K562 (cell line): ENCODE data around the gene C3orf85. TPM values are rescaled to one million over a fixed set of nuclear protein-coding genes. Genes with fewer than 3 reads are reported as not detected.

Experiments
- ATAC-seq: fragments of 200-7000 bp; cut with Tn5 transposase; 3 replicates; pipeline ENCODE4 v1.9.1; 2020; ENCODE audit warnings: moderate library complexity
- BruUV-seq: library from RNA; stranded (reverse); fragments of 400-500 nt; replicated peaks from 2 replicates; lab custom pipeline; 2021; lab: Mats Ljungman, UMichigan
- CTCF ChIA-PET: fragments of 300-600 bp; formaldehyde crosslinking; extraction: SDS; loops from one replicate; lab custom pipeline; 2021; ENCODE audit warnings: low intra/inter-chr PET ratio; lab: Yijun Ruan, JAX
- POLR2A ChIA-PET: fragments of 300-600, 350-650 bp; sonication (Branson Sonifier 250); formaldehyde crosslinking; extraction: SDS; loops from one replicate; lab custom pipeline; 2021; ENCODE audit warnings: antibody characterized with exemption, inconsistent platforms; lab: Yijun Ruan, JAX
- DNase-seq, 4 experiments: peaks; one replicate each; pipeline versions ENCODE4 v3.0.0 to v3.0.0-alpha.2; 2011 to 2018; ENCODE audit warnings: low spot score in 3 of 4, mixed read lengths in 3 of 4; ENCODE audit errors: extremely low read depth in 1 of 4
- FAIRE-seq: peaks from 2 replicates; lab custom pipeline; 2011; peaks lifted over from hg19 to GRCh38; lab: Jason Lieb, UNC
- H2AFZ ChIP-seq: 2 replicates; pipeline ENCODE4 v1.6.0; 2011; ENCODE audit warnings: low read depth, low read length, control low read depth, inconsistent platforms
- H3K27ac ChIP-seq: fragments of 200-600 bp; 3 replicates; pipeline ENCODE4 v1.8.0; 2011; ENCODE audit warnings: low read depth, mild to moderate bottlenecking, control low read depth, inconsistent platforms, low read length, moderate library complexity, mixed read lengths; ENCODE audit errors: extremely low read depth
- H3K27me3 ChIP-seq, 2 experiments: fragments of 300-600 bp in 1 of 2; 2 replicates in 1 of 2; 3 replicates in 1 of 2; pipeline versions ENCODE4 v1.6.0 to v1.8.0; 2011; ENCODE audit warnings: inconsistent platforms in 2 of 2, low read length in 2 of 2, mild to moderate bottlenecking in 1 of 2, mixed read lengths in 1 of 2, moderate library complexity in 1 of 2; ENCODE audit not compliant: control insufficient read depth in 2 of 2, insufficient read depth in 2 of 2
- H3K36me3 ChIP-seq: fragments of 300-600 bp; 3 replicates; pipeline ENCODE4 v1.8.0; 2011; ENCODE audit warnings: mild to moderate bottlenecking, low read length, inconsistent platforms; ENCODE audit not compliant: control insufficient read depth, insufficient read depth
- H3K4me1 ChIP-seq, 2 experiments: fragments of 200-600 bp in 1 of 2; replicated peaks in 1 of 2; 2 replicates in 1 of 2; 3 replicates in 1 of 2; pipeline versions ENCODE4 v1.5.1 to v1.8.0; 2011; ENCODE audit warnings: inconsistent platforms in 2 of 2, low read length in 2 of 2, mild to moderate bottlenecking in 1 of 2, mixed read lengths in 1 of 2, moderate library complexity in 1 of 2; ENCODE audit not compliant: control insufficient read depth in 2 of 2, insufficient read depth in 2 of 2
- H3K4me2 ChIP-seq: 2 replicates; pipeline ENCODE4 v1.6.1; 2011; ENCODE audit warnings: low read length, control low read depth, inconsistent platforms, mixed read lengths; ENCODE audit not compliant: insufficient read depth
- H3K4me3 ChIP-seq: fragments of 200-600 bp; sonication (generic), shearing (Covaris generic); 2 replicates; pipeline ENCODE4 v1.5.1; 2016; ENCODE audit warnings: control low read depth, inconsistent platforms
- H3K79me2 ChIP-seq: fragments of 200-600 bp; 3 replicates; pipeline ENCODE4 v1.8.0; 2011; ENCODE audit warnings: low read length, inconsistent platforms; ENCODE audit not compliant: control insufficient read depth, insufficient read depth
- H3K9ac ChIP-seq, 2 experiments: 2 replicates each; pipeline versions ENCODE4 v1.6.0 to v1.6.1; 2011; ENCODE audit warnings: low read depth in 2 of 2, low read length in 2 of 2, control low read depth in 1 of 2, inconsistent platforms in 1 of 2, mild to moderate bottlenecking in 1 of 2, mixed read lengths in 1 of 2; ENCODE audit not compliant: insufficient read depth in 1 of 2
- H3K9me1 ChIP-seq: one replicate; pipeline ENCODE4 v1.6.0; 2011; ENCODE audit warnings: inconsistent platforms, mild to moderate bottlenecking, low read length, moderate library complexity; ENCODE audit not compliant: control insufficient read depth, insufficient read depth
- H3K9me3 ChIP-seq: replicated peaks from 2 replicates; pipeline ENCODE4 v1.5.1; 2011; ENCODE audit warnings: low read depth, low read length, inconsistent platforms; ENCODE audit not compliant: control insufficient read depth, insufficient read depth
- H4K20me1 ChIP-seq: replicated peaks from 2 replicates; pipeline ENCODE4 v1.6.1; 2011; ENCODE audit warnings: low read length, inconsistent platforms, mixed read lengths; ENCODE audit not compliant: control insufficient read depth, insufficient read depth
- ARHGAP35 ChIP-seq: fragments of 450-650 bp; IDR thresholded peaks from 2 replicates; pipeline ENCODE4 v1.6.1; 2018; ENCODE audit not compliant: partially characterized antibody
- ARID3A ChIP-seq: IDR thresholded peaks from 2 replicates; pipeline ENCODE4 v1.6.1; 2012; ENCODE audit warnings: low read depth, low read length, improper control_type of control experiment, borderline replicate concordance
- CXXC5 ChIP-seq: fragments of 250-450 bp; sonication (Bioruptor Pico); IDR thresholded peaks from 2 replicates; pipeline ENCODE4 v1.8.0; 2022; ENCODE audit warnings: inconsistent platforms, mild to moderate bottlenecking, moderate library complexity
- GABPB2 ChIP-seq: fragments of 250-450 bp; sonication (Bioruptor Pico); conservative IDR thresholded peaks from 2 replicates; pipeline ENCODE4 v1.5.1; 2021; ENCODE audit warnings: mild to moderate bottlenecking
- GTF2F1 ChIP-seq: IDR thresholded peaks from 2 replicates; pipeline ENCODE4 v1.6.1; 2011; ENCODE audit warnings: low read depth, low read length, improper control_type of control experiment
- HDAC2 ChIP-seq: fragments of 450-650 bp; IDR thresholded peaks from 2 replicates; pipeline ENCODE4 v1.6.1; 2016; ENCODE audit warnings: mild to moderate bottlenecking
- IFI16 ChIP-seq: fragments of 250-450 bp; sonication (Bioruptor Pico); IDR thresholded peaks from 2 replicates; pipeline ENCODE4 v2.1.2; 2022; ENCODE audit warnings: mild to moderate bottlenecking, inconsistent platforms
- MCM7 ChIP-seq, 2 experiments: fragments of 450-650 bp; IDR thresholded peaks; 2 replicates each; pipeline ENCODE4 v1.6.1; 2016 to 2018
- RBM17 ChIP-seq: fragments of 200-400 bp; formaldehyde crosslinking; IDR thresholded peaks from 2 replicates; pipeline ENCODE4 v1.6.1; 2017; ENCODE audit warnings: low read depth, mild to moderate bottlenecking, low read length, borderline replicate concordance
- RHOXF2B ChIP-seq: fragments of 250-450 bp; sonication (Bioruptor Pico); conservative IDR thresholded peaks from 2 replicates; pipeline ENCODE4 v1.5.1; 2021
- SMAD4 ChIP-seq: fragments of 250-450 bp; sonication (Bioruptor Pico); conservative IDR thresholded peaks from 2 replicates; pipeline ENCODE4 v1.8.0; 2021; ENCODE audit warnings: inconsistent platforms, mild to moderate bottlenecking, moderate library complexity
- ZNF124 ChIP-seq: sonication (generic); formaldehyde crosslinking; IDR thresholded peaks from 2 replicates; pipeline ENCODE4 v1.8.1; 2022; ENCODE audit warnings: missing genetic modification reagents
- ZNF197 ChIP-seq: fragments of 200-800 bp; sonication (Bioruptor generic); IDR thresholded peaks from 2 replicates; pipeline ENCODE4 v1.6.1; 2016; ENCODE audit warnings: low read depth, missing genetic modification characterization, missing compliant biosample characterization
- ZNF324 ChIP-seq: fragments of 250-450 bp; sonication (Bioruptor Pico); IDR thresholded peaks from 2 replicates; pipeline ENCODE4 v1.4.0; 2020; ENCODE audit warnings: mild to moderate bottlenecking
- WGBS: fragments of 100-300 bp; shearing (Covaris generic); methylation state at CpG from one replicate; pipeline ENCODE4 v1.1.6; 2016; ENCODE audit warnings: low coverage, mixed read lengths; ENCODE audit not compliant: insufficient coverage; ENCODE audit errors: missing lambda C conversion rate; 5-methylcytosine and 5-hydroxymethylcytosine counted together
- in situ Hi-C: fragments of 300-500 bp; cut with MboI; formaldehyde crosslinking; loops from 4 replicates; pipeline ENCODE4 v1.15.0; 2018; ENCODE audit warnings: inconsistent platforms, mixed read lengths
- intact Hi-C: fragments of 100-400 bp; cut with micrococcal nuclease; formaldehyde crosslinking; loops from 2 replicates; pipeline ENCODE4 v1.14.2; 2022
- polyA plus RNA-seq, 8 experiments: library from polyadenylated mRNA; depleted of rRNA in 4 of 8; stranded (reverse) in 5 of 8; unstranded in 3 of 8; fragments of >200 nt; fragmentation: Nextera tagmentation in 2 of 8; fragmentation: Illumina TruSeq in 1 of 8; extraction: Ambion mirVana in 2 of 8; extraction: Trizol in 1 of 8; gene quantifications; 2 replicates each; pipeline versions ENCODE4 v1.2.1 to v1.2.3, GENCODE V29; 2011 to 2014; ENCODE audit warnings: inconsistent platforms in 1 of 8, missing spikeins in 1 of 8
- total RNA-seq, 7 experiments: library from RNA; depleted of rRNA in 6 of 7; stranded (reverse); fragments of >200 nt in 6 of 7; fragmentation: Illumina TruSeq in 2 of 7; extraction: Trizol in 2 of 7; gene quantifications; 2 replicates each; pipeline versions ENCODE4 v1.2.1 to v1.2.3, GENCODE V29; 2011 to 2021; ENCODE audit warnings: low replicate concordance in 1 of 7
- TF ChIP-seq, protein P1 (sequence below): sonication (generic); formaldehyde crosslinking; IDR thresholded peaks from 2 replicates; pipeline ENCODE4 v1.8.0; 2023; ENCODE audit warnings: mild to moderate bottlenecking, missing genetic modification reagents
- TF ChIP-seq, protein P2 (sequence below): IDR thresholded peaks from 2 replicates; pipeline ENCODE4 v1.6.1; 2014; ENCODE audit warnings: antibody characterized with exemption

Gene C3orf85
- total and polyA plus RNA-seq, 9 of the 15 experiments (the other 6 are each of a cell fraction or from before 2014, with no cell fraction given): not detected

GRCh38 chr3:109171479-109171878 lies 35.0 kb downstream of the C3orf85 start:
- Histone ChIP-seq H3K9me3 (no peaks in the 10 kb centered on the region), H3K79me2 (no peaks in the 10 kb centered on the region), H3K4me2 (no peak overlapping the region), H3K9me1 (no peaks in the 10 kb centered on the region), H3K27me3 (no peaks in the 10 kb centered on the region), H3K4me3 (no peak overlapping the region), H3K9ac (no peak overlapping the region), H3K27ac (no peak overlapping the region), H3K36me3 (no peaks in the 10 kb centered on the region), H3K4me1 (no peaks in the 10 kb centered on the region), H2AFZ (no peak overlapping the region), H4K20me1 (no peaks in the 10 kb centered on the region)
- DNase-seq (no peak), FAIRE-seq (no peak), ATAC-seq (no peak)
- TF ChIP-seq RHOXF2B: no peak
- no peak for TF ChIP-seq GABPB2 (CRISPR knock-in tag)
- TF ChIP-seq SMAD4 (CRISPR knock-in tag): no peak
- TF ChIP-seq HDAC2: no peak
- TF ChIP-seq ZNF124 (CRISPR knock-in tag): no peak
- TF ChIP-seq, protein P1, sequence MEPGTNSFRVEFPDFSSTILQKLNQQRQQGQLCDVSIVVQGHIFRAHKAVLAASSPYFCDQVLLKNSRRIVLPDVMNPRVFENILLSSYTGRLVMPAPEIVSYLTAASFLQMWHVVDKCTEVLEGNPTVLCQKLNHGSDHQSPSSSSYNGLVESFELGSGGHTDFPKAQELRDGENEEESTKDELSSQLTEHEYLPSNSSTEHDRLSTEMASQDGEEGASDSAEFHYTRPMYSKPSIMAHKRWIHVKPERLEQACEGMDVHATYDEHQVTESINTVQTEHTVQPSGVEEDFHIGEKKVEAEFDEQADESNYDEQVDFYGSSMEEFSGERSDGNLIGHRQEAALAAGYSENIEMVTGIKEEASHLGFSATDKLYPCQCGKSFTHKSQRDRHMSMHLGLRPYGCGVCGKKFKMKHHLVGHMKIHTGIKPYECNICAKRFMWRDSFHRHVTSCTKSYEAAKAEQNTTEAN (CRISPR knock-in tag): no peak
- TF ChIP-seq ZNF197: no peak
- no peak for TF ChIP-seq ARID3A
- no peak for TF ChIP-seq ZNF324
- TF ChIP-seq CXXC5: no peak
- TF ChIP-seq IFI16 (CRISPR knock-in tag): no peak
- TF ChIP-seq, protein P2, sequence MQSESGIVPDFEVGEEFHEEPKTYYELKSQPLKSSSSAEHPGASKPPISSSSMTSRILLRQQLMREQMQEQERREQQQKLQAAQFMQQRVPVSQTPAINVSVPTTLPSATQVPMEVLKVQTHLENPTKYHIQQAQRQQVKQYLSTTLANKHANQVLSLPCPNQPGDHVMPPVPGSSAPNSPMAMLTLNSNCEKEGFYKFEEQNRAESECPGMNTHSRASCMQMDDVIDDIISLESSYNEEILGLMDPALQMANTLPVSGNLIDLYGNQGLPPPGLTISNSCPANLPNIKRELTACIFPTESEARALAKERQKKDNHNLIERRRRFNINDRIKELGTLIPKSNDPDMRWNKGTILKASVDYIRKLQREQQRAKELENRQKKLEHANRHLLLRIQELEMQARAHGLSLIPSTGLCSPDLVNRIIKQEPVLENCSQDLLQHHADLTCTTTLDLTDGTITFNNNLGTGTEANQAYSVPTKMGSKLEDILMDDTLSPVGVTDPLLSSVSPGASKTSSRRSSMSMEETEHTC: no peak
- no peak for TF ChIP-seq MCM7 (IDR thresholded peaks at IDR 0.05)
- no peak for TF ChIP-seq ARHGAP35
- TF ChIP-seq GTF2F1: no peak
- no peak for TF ChIP-seq RBM17
- in situ Hi-C loops: no loop called here
- POLR2A ChIA-PET: no interaction called here
- WGBS: 0% methylated on average over 1 of the region's 3 CpGs
- intact Hi-C loops: no loop called here
- BruUV-seq: no TSS peak
- CTCF ChIA-PET: no interaction called here
